Activated CD8-positive, alpha-beta memory T cell treated with anti-CD3 and anti-CD28 coated beads, Interleukin-2, amount 10 ng/mL, durations not matched to agents 7 days and 5 days (primary cell): ENCODE data around the gene UQCRHL. TPM values are rescaled to one million over a fixed set of nuclear protein-coding genes. Genes with fewer than 3 reads are reported as not detected.
"Not testable (repeated sequence)": the region's sequence is repeated elsewhere in the genome, so short reads cannot be mapped to it uniquely, and the experiment has no call there.

Source experiments
- ATAC-seq: fragments of 150-1000 bp; cut with Tn5 transposase; one replicate; pipeline ENCODE4 v1.10.0; 2021; ENCODE audit warnings: moderate library complexity
- CTCF ChIA-PET: fragments of 350-600 bp; sonication (Branson Sonifier 250); formaldehyde crosslinking; loops from one replicate; lab custom pipeline; 2021; ENCODE audit warnings: antibody characterized with exemption; lab: Charles Lee
- DNase-seq: peaks from one replicate; pipeline ENCODE4 v3.0.0-alpha.2; 2020
- H3K27ac Mint-ChIP-seq: one replicate; pipeline ENCODE4 v1.8.0; 2021; ENCODE audit warnings: mild to moderate bottlenecking, mixed read lengths
- H3K27me3 Mint-ChIP-seq: one replicate; pipeline ENCODE4 v1.8.0; 2021; ENCODE audit warnings: mixed read lengths
- H3K36me3 Mint-ChIP-seq: one replicate; pipeline ENCODE4 v1.8.0; 2021; ENCODE audit warnings: mild to moderate bottlenecking, mixed read lengths
- H3K4me1 Mint-ChIP-seq: one replicate; pipeline ENCODE4 v1.8.0; 2021; ENCODE audit warnings: mixed read lengths
- H3K4me3 Mint-ChIP-seq: one replicate; pipeline ENCODE4 v1.8.0; 2021; ENCODE audit warnings: mild to moderate bottlenecking, moderate library complexity, mixed read lengths
- H3K9me3 Mint-ChIP-seq: one replicate; pipeline ENCODE4 v1.8.0; 2022; ENCODE audit warnings: low read depth, mixed read lengths
- total RNA-seq, 2 experiments: library from RNA; stranded (reverse); gene quantifications; one replicate each; pipeline ENCODE4 v1.2.3, GENCODE V29; 2021

UQCRHL gene
- total RNA-seq, 2 experiments from 2014 or later: 1.6 to 1.8 TPM

- ATAC-seq: no peak
- H3K36me3 Mint-ChIP-seq: peaks cover 4% of the 10 kb centered on the region
- H3K4me3 Mint-ChIP-seq: no peak overlapping the region
- no peak for DNase-seq
- H3K27me3 Mint-ChIP-seq: no peaks in the 10 kb centered on the region
- no peaks in the 10 kb centered on the region for H3K9me3 Mint-ChIP-seq
- H3K27ac Mint-ChIP-seq: peak overlapping the region; percentile 12
- H3K4me1 Mint-ChIP-seq: peaks cover 29% of the 10 kb centered on the region
- CTCF ChIA-PET: no interaction called here
Observed at GRCh38 chr1:15830258-15830657, 22.8 kb upstream of the UQCRHL start.

DNA sequence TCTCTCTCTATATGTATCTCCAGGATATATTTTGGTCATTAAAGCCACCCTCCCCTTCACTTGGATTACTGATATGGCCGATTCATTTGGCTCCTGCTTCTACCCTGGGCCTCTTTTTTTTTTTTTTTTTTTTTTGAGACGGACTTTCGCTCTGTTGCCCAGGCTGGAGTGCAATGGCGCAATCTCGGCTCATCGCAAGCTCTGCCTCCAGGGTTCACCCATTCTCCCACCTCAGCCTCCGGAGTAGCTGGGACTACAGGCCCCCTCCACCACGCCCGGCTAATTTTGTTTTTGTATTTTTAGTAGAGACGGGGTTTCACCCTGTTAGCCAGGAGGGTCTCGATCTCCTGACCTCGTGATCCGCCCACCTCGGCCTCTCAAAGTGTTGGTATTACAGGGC, 21.5 kb upstream of the UQCRHL start:
- H3K9me3 Mint-ChIP-seq, H3K27ac Mint-ChIP-seq, H3K36me3 Mint-ChIP-seq, H3K27me3 Mint-ChIP-seq, DNase-seq, H3K4me3 Mint-ChIP-seq, ATAC-seq: not testable (repeated sequence)
- peaks cover 29% of the 10 kb centered on the region for H3K4me1 Mint-ChIP-seq
- CTCF ChIA-PET: interaction anchor here (0.6 kb wide), 1 partner anchor 122 kb away, joined by 3 read pairs; no protein-coding TSS in a partner anchor

DNA sequence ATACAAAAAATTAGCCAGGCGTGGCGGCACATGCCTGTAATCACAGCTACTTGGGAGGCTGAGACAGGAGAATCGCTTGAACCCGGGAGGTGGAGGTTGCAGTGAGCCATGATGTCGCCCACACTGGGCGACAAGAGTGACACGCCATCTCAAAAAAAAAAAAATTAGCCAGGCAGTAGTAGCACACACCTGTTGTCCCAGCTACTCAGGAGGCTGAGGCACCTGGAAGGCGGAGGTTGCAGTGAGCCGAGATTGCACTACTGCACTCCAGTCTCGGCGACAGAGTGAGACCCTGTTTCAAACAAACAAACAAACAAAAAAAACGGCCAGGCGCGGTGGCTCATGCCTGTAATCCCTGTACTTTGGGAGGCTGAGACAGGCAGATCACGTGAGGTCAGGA, 20.1 kb upstream of the UQCRHL start:
- H3K4me3 Mint-ChIP-seq, CTCF ChIA-PET: not testable (repeated sequence)

GRCh38 chr1:15826810-15827507, 19.5 kb upstream of the UQCRHL start:
- no peak for ATAC-seq
- no peak for DNase-seq
- H3K27me3 Mint-ChIP-seq: no peaks in the 10 kb centered on the region
- peaks cover 23% of the 10 kb centered on the region for H3K4me1 Mint-ChIP-seq
- no peaks in the 10 kb centered on the region for H3K9me3 Mint-ChIP-seq
- CTCF ChIA-PET: interaction anchor here (1.0 to 1.4 kb wide), 2 partner anchors 12 to 23 kb away, joined by 3 to 6 read pairs; no protein-coding TSS in a partner anchor
- H3K36me3 Mint-ChIP-seq: peaks cover 4% of the 10 kb centered on the region
- H3K4me3 Mint-ChIP-seq: no peak overlapping the region
- H3K27ac Mint-ChIP-seq: no peak overlapping the region

More for the DNA sequence above, 20.1 kb upstream of the UQCRHL start:
- ATAC-seq, H3K27ac Mint-ChIP-seq, H3K36me3 Mint-ChIP-seq, H3K9me3 Mint-ChIP-seq, H3K27me3 Mint-ChIP-seq, DNase-seq: not testable (repeated sequence)
- peaks cover 24% of the 10 kb centered on the region for H3K4me1 Mint-ChIP-seq

- CTCF ChIA-PET: interaction anchor here (1.0 to 1.4 kb wide), 2 partner anchors 11 to 22 kb away, joined by 3 to 6 read pairs; no protein-coding TSS in a partner anchor
- H3K27ac Mint-ChIP-seq: no peak overlapping the region
Observed at GRCh38 chr1:15825800-15826199, 18.4 kb upstream of the UQCRHL start.

DNA sequence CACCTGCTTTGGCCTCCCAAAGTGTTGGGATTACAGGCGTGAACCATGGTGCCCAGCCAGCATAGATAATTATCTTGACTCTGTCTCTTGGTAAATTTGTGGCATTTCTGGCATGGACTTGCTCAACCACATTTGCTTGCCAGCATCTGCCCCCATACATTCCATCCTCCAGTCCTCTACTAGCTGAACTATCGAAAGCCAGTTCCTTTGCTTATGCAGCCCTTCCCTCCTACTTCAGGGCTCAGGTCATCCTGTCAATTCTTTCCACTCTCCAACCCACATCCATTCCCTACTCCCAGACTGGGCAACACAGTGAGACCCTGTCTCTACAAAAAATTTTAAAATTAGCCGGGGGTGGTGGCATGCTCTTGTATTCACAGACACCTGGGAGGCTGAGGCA, 13.0 kb upstream of the UQCRHL start:
- DNase-seq: no peak

More at GRCh38 chr1:15825800-15826199, 18.4 kb upstream of the UQCRHL start:
- Mint-ChIP-seq H3K4me1 (peaks cover 18% of the 10 kb centered on the region), H3K27me3 (no peaks in the 10 kb centered on the region), H3K9me3 (no peaks in the 10 kb centered on the region), H3K4me3 (no peak overlapping the region), H3K36me3 (no peaks in the 10 kb centered on the region)
- no peak for ATAC-seq
- DNase-seq: no peak

DNA sequence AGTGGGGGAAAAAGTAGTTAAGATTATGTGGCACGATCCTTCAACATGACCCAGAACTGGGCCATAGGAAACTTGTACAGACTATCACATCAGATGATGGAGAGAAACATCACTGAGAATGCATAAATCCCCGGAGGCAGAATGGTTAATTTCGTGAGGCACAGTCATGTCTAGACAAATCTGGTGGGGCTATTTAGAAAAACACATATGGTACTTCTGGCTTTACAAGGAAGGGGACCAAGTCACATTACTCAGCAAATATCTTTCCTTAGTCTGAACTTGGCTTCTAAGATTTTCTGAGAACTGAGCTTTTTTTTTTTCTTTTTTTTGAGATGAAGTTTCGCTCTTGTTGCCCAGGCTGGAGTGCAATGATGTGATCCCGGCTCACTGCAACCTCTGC, 9.2 kb upstream of the UQCRHL start:
- DNase-seq (no peak), ATAC-seq (peak; percentile 14)
- Mint-ChIP-seq H3K4me3 (no peak overlapping the region), H3K27me3 (no peaks in the 10 kb centered on the region), H3K36me3 (peaks cover 2% of the 10 kb centered on the region), H3K27ac (no peak overlapping the region), H3K4me1 (peaks cover 16% of the 10 kb centered on the region), H3K9me3 (no peaks in the 10 kb centered on the region)
- CTCF ChIA-PET: interaction anchor here (0.6 to 4.0 kb wide), 6 partner anchors 17 to 178 kb away, joined by 3 to 40 read pairs (median 16); no protein-coding TSS in a partner anchor

More for the DNA sequence above, 13.0 kb upstream of the UQCRHL start:
- ATAC-seq: no peak
- Mint-ChIP-seq H3K4me3 (no peak overlapping the region), H3K4me1 (peaks cover 14% of the 10 kb centered on the region), H3K27ac (no peak overlapping the region), H3K36me3 (peaks cover 2% of the 10 kb centered on the region), H3K9me3 (no peaks in the 10 kb centered on the region), H3K27me3 (no peaks in the 10 kb centered on the region)
- CTCF ChIA-PET: interaction anchor here (1.3 kb wide), 1 partner anchor 13 kb away, joined by 3 read pairs; no protein-coding TSS in a partner anchor

GRCh38 chr1:15810073-15810472, 2.6 kb upstream of the UQCRHL start:
- Mint-ChIP-seq H3K27me3 (peaks cover 4% of the 10 kb centered on the region), H3K27ac (no peak overlapping the region), H3K9me3 (no peaks in the 10 kb centered on the region), H3K36me3 (no peaks in the 10 kb centered on the region), H3K4me1 (no peaks in the 10 kb centered on the region), H3K4me3 (no peak overlapping the region)
- CTCF ChIA-PET: no interaction called here
- DNase-seq (no peak), ATAC-seq (no peak)

GRCh38 chr1:15808955-15809354, 1.5 kb upstream of the UQCRHL start:
- H3K9me3 Mint-ChIP-seq: no peaks in the 10 kb centered on the region
- peaks cover 4% of the 10 kb centered on the region for H3K27me3 Mint-ChIP-seq
- no peak for DNase-seq
- H3K27ac Mint-ChIP-seq: no peak overlapping the region
- H3K4me3 Mint-ChIP-seq: no peak overlapping the region
- CTCF ChIA-PET: no interaction called here
- no peaks in the 10 kb centered on the region for H3K36me3 Mint-ChIP-seq
- no peaks in the 10 kb centered on the region for H3K4me1 Mint-ChIP-seq
- ATAC-seq: no peak

DNA sequence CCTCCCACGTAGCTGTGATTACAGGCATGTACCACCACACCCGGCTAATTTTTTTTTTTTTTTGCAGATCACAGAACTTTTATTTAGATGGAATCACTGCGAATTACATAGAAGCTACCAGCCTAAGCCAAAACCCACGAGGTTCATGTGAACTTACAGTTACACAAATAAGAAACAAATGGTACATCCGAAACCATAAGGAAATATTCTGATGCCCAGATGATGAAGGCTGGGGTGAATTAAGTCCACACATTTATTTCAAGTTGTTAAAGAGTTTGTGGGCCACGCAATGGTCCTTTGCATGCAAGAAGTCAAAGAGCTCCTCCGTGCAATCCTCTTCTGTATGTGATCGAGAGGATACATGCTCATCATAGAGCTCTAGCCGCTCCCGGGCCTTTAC, 328 bp downstream of the UQCRHL start:
- Mint-ChIP-seq H3K36me3 (no peaks in the 10 kb centered on the region), H3K4me3 (no peak overlapping the region), H3K27ac (no peak overlapping the region), H3K27me3 (peaks cover 6% of the 10 kb centered on the region), H3K4me1 (no peaks in the 10 kb centered on the region), H3K9me3 (no peaks in the 10 kb centered on the region)
- CTCF ChIA-PET: interaction anchor here (0.7 to 1.5 kb wide), 5 partner anchors 9 to 169 kb away, joined by 3 to 6 read pairs (median 3); partner anchors contain the start of gene ZBTB17
- no peak for ATAC-seq
- DNase-seq: no peak

DNA sequence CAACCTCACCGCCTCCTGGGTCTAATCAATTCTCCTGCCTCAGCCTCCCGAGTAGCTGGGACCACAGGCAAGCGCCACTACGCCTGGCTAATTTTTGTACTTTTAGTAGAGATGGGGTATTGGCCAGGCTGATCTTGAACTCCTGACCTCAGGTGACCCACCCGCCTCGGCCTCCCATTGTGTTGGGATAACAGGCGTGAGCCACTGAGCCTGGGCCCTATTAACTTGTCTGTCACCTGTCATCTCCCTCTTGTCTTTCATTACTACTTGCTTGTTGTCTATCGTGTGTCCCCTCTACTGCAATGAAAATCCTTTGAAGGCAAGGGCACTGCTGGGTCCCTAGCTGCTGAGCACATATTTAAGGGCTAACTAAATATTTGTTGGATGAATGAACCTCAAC, 3.4 kb downstream of the UQCRHL start:
- Mint-ChIP-seq H3K9me3 (no peaks in the 10 kb centered on the region), H3K4me1 (no peaks in the 10 kb centered on the region), H3K36me3 (no peaks in the 10 kb centered on the region), H3K27ac (no peak overlapping the region), H3K27me3 (peaks cover 11% of the 10 kb centered on the region), H3K4me3 (no peak overlapping the region)
- ATAC-seq (no peak), DNase-seq (no peak)
- CTCF ChIA-PET: interaction anchor here (0.6 to 2.5 kb wide), 13 partner anchors 10 to 260 kb away, joined by 3 to 10 read pairs (median 4); partner anchors contain the start of gene SRARP

- ATAC-seq: peak; percentile 51
- no peaks in the 10 kb centered on the region for H3K36me3 Mint-ChIP-seq
- no peaks in the 10 kb centered on the region for H3K4me1 Mint-ChIP-seq
- peaks cover 11% of the 10 kb centered on the region for H3K27me3 Mint-ChIP-seq
- CTCF ChIA-PET: interaction anchor here (0.6 to 2.5 kb wide), 12 partner anchors 11 to 261 kb away, joined by 3 to 10 read pairs (median 4); no protein-coding TSS in a partner anchor
- no peaks in the 10 kb centered on the region for H3K9me3 Mint-ChIP-seq
- no peak overlapping the region for H3K27ac Mint-ChIP-seq
- no peak for DNase-seq
- no peak overlapping the region for H3K4me3 Mint-ChIP-seq
Observed at GRCh38 chr1:15803380-15803779, 4.1 kb downstream of the UQCRHL start.

DNA sequence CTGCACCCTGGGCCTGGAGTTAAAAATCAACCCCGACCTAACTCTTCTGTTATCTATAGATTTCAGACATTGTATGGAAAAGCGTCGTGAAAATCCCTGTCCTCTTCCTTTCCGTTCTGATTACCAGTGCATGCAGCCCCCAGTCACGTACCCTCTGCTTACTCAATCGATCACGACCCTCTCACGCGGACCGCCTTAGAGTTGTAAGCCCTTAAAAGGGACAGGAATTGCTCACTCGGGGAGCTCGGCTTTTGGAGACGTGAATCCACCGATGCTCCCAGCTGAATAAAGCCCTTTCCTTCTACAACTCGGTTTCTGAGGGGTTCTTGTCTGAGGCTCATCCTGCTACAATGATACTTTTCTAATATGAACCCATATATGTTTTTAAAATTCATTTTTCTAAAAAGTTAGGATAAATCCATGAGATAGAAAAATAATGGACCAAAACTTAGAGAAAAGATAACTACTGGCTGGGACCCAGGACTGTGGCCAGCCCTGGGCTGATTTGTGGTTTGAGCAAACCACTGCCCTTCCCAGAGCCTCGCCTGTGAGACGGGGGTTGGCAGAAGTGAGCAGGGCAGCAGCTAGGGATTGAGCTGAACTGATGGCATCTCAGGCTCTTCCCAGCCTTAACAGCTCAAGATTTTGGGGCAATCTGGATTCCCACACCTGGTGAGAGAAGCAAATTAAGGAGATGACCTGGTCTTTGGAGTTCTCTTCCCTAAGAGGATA, 5.0 kb downstream of the UQCRHL start:
- no peak for ATAC-seq
- no peaks in the 10 kb centered on the region for H3K9me3 Mint-ChIP-seq
- no peak overlapping the region for H3K4me3 Mint-ChIP-seq
- no peak for DNase-seq
- H3K36me3 Mint-ChIP-seq: no peaks in the 10 kb centered on the region
- H3K27ac Mint-ChIP-seq: no peak overlapping the region
- peaks cover 10% of the 10 kb centered on the region for H3K27me3 Mint-ChIP-seq
- CTCF ChIA-PET: interaction anchor here (1.1 to 1.9 kb wide), 6 partner anchors 11 to 276 kb away, joined by 3 to 10 read pairs (median 5); no protein-coding TSS in a partner anchor
- H3K4me1 Mint-ChIP-seq: no peaks in the 10 kb centered on the region
